Effector memory CD4-positive, alpha-beta T cell (primary cell): Measurements from ENCODE around the gene RHOBTB1.
"Not testable (repeated sequence)": the region's sequence is repeated elsewhere in the genome, so short reads cannot be mapped to it uniquely, and the experiment has no call there.

Experiments
- DNase-seq, 3 donors: peaks; one replicate each; pipeline ENCODE4 v3.0.0-alpha.2; 2020
- H3K27ac ChIP-seq: 2 replicates; pipeline ENCODE4 v1.7.0; 2013; ENCODE audit warnings: mild to moderate bottlenecking, low read length, moderate library complexity; ENCODE audit not compliant: insufficient read depth, poor library complexity, severe bottlenecking
- H3K27me3 ChIP-seq: replicated peaks from 2 replicates; pipeline ENCODE4 v1.7.0; 2013; ENCODE audit warnings: mild to moderate bottlenecking, low read length; ENCODE audit not compliant: insufficient read depth, control insufficient read depth, poor library complexity, severe bottlenecking
- H3K36me3 ChIP-seq: 2 replicates; pipeline ENCODE4 v1.7.0; 2013; ENCODE audit warnings: mild to moderate bottlenecking, low read length, moderate library complexity; ENCODE audit not compliant: control insufficient read depth, insufficient read depth
- H3K4me1 ChIP-seq: 2 replicates; pipeline ENCODE4 v1.7.0; 2013; ENCODE audit warnings: low read length, mild to moderate bottlenecking; ENCODE audit not compliant: control insufficient read depth, insufficient read depth, poor library complexity, severe bottlenecking
- H3K4me3 ChIP-seq: 2 replicates; pipeline ENCODE4 v1.7.0; 2013; ENCODE audit warnings: low read length, low read depth, mild to moderate bottlenecking; ENCODE audit not compliant: insufficient read depth, poor library complexity, severe bottlenecking
- H3K9me3 ChIP-seq: 2 replicates; pipeline ENCODE4 v1.7.0; 2013; ENCODE audit warnings: mild to moderate bottlenecking, low read length, moderate library complexity; ENCODE audit not compliant: control insufficient read depth

RHOBTB1 gene

GRCh38 chr10:60856405-60856804 is 87.6 kb downstream of the RHOBTB1 start:
- Histone ChIP-seq H3K27ac (no peak overlapping the region), H3K36me3 (no peaks in the 10 kb centered on the region), H3K4me3 (no peak overlapping the region), H3K4me1 (no peaks in the 10 kb centered on the region), H3K9me3 (no peaks in the 10 kb centered on the region), H3K27me3 (no peaks in the 10 kb centered on the region)
- no peak for DNase-seq

GRCh38 chr10:60853637-60854036 is 90.3 kb downstream of the RHOBTB1 start:
- no peaks in the 10 kb centered on the region for H3K27me3 ChIP-seq
- H3K27ac ChIP-seq = no peak overlapping the region
- no peak overlapping the region for H3K4me3 ChIP-seq
- no peak for DNase-seq
- H3K36me3 ChIP-seq = no peaks in the 10 kb centered on the region
- H3K9me3 ChIP-seq = no peaks in the 10 kb centered on the region
- no peaks in the 10 kb centered on the region for H3K4me1 ChIP-seq

- Histone ChIP-seq H3K9me3 (no peaks in the 10 kb centered on the region), H3K27ac (no peak overlapping the region), H3K4me1 (no peaks in the 10 kb centered on the region), H3K4me3 (no peak overlapping the region), H3K27me3 (no peaks in the 10 kb centered on the region), H3K36me3 (no peaks in the 10 kb centered on the region)
- no peak for DNase-seq
Observed at GRCh38 chr10:60853107-60853506, 90.9 kb downstream of the RHOBTB1 start.

DNA sequence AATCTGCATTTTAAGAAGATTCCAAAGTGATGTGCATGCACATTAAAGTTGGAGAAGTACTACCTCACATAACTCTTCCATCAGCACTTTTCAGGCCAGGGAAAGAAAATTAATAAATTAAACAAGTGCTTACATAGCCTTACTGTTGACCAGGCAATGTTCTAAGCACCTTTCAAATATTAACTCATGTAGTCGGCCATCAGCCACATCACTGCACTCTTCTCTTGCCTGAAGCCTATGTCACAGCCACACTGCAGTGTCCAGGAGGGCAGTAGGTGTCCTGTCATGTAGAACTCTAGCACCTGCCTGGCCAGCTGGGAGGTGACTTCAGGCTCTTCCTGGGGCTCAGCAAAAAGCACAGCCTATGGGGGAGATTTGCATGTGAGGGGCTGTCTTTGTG is 94.2 kb downstream of the RHOBTB1 start:
- no peak overlapping the region for H3K27ac ChIP-seq
- H3K9me3 ChIP-seq = no peaks in the 10 kb centered on the region
- H3K4me3 ChIP-seq = no peak overlapping the region
- no peaks in the 10 kb centered on the region for H3K27me3 ChIP-seq
- H3K4me1 ChIP-seq = no peaks in the 10 kb centered on the region
- no peak for DNase-seq
- no peaks in the 10 kb centered on the region for H3K36me3 ChIP-seq

DNA sequence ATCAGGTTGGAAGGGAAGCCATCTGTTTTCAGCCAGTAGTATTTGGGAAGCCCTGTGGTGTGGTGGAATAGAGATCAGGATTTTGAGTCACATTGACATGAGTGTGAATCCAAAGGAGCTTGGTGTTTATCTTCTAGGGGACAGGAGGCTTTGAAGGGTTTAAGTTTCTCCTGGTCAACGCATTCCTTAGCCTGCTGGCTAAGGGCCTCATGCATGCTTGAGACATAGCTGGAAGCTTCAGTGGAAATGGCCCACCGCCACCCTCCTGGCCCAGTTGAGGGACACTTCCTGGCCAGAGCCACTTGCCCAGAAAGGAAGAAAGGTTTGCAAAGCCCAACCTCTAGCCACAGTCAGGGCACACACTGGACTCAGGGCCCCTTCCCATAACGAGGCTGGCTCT is 94.8 kb downstream of the RHOBTB1 start:
- H3K4me1 ChIP-seq = no peaks in the 10 kb centered on the region
- no peak for DNase-seq

DNA sequence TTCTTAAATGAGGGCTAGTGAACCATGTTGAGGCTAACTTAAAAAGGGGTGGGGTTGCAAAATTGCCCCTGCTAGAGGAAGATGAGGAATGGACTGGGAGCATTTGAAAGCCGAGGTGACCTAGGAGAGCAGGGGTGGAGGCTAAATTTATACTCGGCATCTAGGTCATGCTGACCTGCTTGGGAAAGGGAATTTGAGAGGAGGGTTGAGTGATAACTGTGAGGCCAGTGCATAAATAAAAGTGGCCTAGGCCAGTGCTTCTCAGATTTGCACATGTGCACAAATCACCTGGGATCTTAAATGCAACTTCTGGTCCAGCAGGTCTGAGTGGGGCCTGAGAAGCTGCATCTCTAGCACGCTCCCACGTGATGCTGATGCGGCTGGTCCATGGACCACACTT is 95.3 kb downstream of the RHOBTB1 start:
- Histone ChIP-seq H3K27me3 (no peaks in the 10 kb centered on the region), H3K4me3 (no peak overlapping the region), H3K27ac (no peak overlapping the region), H3K36me3 (no peaks in the 10 kb centered on the region), H3K4me1 (no peaks in the 10 kb centered on the region), H3K9me3 (no peaks in the 10 kb centered on the region)
- DNase-seq = no peak

More for the DNA sequence above, 94.8 kb downstream of the RHOBTB1 start:
- no peak overlapping the region for H3K27ac ChIP-seq
- H3K36me3 ChIP-seq = no peaks in the 10 kb centered on the region
- no peaks in the 10 kb centered on the region for H3K9me3 ChIP-seq
- no peak overlapping the region for H3K4me3 ChIP-seq
- H3K27me3 ChIP-seq = no peaks in the 10 kb centered on the region

- Histone ChIP-seq H3K4me3 (no peak overlapping the region), H3K9me3 (no peaks in the 10 kb centered on the region), H3K27ac (no peak overlapping the region), H3K27me3 (no peaks in the 10 kb centered on the region), H3K36me3 (no peaks in the 10 kb centered on the region), H3K4me1 (no peaks in the 10 kb centered on the region)
- DNase-seq = no peak
Observed at GRCh38 chr10:60848126-60848525, 95.9 kb downstream of the RHOBTB1 start.

DNA sequence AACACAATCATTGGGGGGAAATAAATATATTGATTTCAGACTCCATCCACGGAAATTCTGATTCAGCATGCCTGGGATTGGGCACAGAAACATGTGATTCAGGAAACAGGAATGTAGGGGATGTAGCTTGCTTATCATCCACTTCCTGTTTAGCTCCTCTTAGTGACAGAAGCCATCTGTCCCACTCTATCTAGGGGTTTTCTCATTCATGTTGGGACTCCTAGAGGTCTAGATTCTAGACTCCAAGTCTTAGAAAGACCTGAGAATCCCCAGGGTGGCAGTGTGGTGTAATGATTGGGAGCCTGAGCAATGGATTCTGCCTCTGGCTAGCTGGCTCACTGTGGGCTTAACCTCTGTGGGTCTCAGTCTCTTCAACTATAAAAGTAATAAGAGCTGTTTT is 97.8 kb downstream of the RHOBTB1 start:
- no peak for DNase-seq
- Histone ChIP-seq H3K4me1 (no peaks in the 10 kb centered on the region), H3K27ac (no peak overlapping the region), H3K36me3 (no peaks in the 10 kb centered on the region), H3K4me3 (no peak overlapping the region), H3K27me3 (no peaks in the 10 kb centered on the region), H3K9me3 (no peaks in the 10 kb centered on the region)

GRCh38 chr10:60845038-60845437 is 98.9 kb downstream of the RHOBTB1 start:
- Histone ChIP-seq H3K4me3 (no peak overlapping the region), H3K4me1 (no peaks in the 10 kb centered on the region), H3K27ac (no peak overlapping the region), H3K27me3 (no peaks in the 10 kb centered on the region), H3K9me3 (no peaks in the 10 kb centered on the region), H3K36me3 (no peaks in the 10 kb centered on the region)
- no peak for DNase-seq

- no peak overlapping the region for H3K27ac ChIP-seq
- H3K36me3 ChIP-seq = no peaks in the 10 kb centered on the region
- no peaks in the 10 kb centered on the region for H3K27me3 ChIP-seq
- no peaks in the 10 kb centered on the region for H3K9me3 ChIP-seq
- no peak for DNase-seq
- H3K4me3 ChIP-seq = no peak overlapping the region
- H3K4me1 ChIP-seq = no peaks in the 10 kb centered on the region
Observed at GRCh38 chr10:60842694-60843093, 101.3 kb downstream of the RHOBTB1 start.

- H3K9me3 ChIP-seq, H3K4me1 ChIP-seq, H3K36me3 ChIP-seq, H3K27me3 ChIP-seq, DNase-seq, H3K27ac ChIP-seq, H3K4me3 ChIP-seq: not testable (repeated sequence)
Observed at GRCh38 chr10:60841227-60841626, 102.8 kb downstream of the RHOBTB1 start.
